Suppressor macrophage treated with lipopolysaccharide for 4 hours (primary cell): ENCODE data around the gene ATXN7L3B.
A peak's percentile ranks its signal among the peaks of the same experiment; 100 is the strongest.
"Not testable (repeated sequence)": the region's sequence is repeated elsewhere in the genome, so short reads cannot be mapped to it uniquely, and the experiment has no call there.

Source experiments
- DNase-seq: peaks from one replicate; pipeline ENCODE4 v3.0.0-alpha.2; 2020

Gene ATXN7L3B

DNA sequence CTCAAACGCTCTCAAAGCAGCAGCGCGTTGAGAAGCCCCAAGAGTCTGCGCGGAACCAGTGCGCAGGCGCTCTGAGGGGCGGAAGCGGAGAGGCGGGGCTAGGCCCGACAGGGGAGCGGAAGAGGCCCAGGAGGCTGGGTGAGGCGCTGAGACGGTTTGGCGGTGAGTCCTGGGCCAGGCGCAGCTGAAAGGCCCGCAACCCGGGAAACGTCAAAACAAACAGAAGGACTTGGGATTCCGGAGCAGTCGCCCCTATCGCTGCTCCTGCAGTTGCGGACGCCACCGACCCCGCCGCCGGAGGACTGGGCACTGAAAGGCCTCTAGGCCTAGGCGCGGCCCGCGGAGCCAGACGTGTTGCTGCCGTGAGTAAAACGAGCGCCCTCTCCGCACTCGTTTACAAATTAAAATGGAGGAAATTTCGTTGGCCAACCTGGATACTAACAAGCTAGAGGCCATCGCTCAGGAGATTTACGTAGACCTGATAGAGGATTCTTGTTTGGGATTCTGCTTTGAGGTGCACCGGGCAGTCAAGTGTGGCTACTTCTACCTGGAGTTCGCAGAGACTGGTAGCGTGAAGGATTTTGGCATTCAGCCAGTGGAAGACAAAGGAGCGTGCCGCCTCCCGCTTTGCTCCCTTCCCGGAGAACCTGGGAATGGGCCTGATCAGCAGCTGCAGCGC, at the start of gene ATXN7L3B:
Gene ATXN7L3B (plus strand): TSS at position 129 of the 679 bp plus-strand sequence. CDS start 278 bp downstream, at position 407.
- DNase-seq = peak; percentile 97

DNA sequence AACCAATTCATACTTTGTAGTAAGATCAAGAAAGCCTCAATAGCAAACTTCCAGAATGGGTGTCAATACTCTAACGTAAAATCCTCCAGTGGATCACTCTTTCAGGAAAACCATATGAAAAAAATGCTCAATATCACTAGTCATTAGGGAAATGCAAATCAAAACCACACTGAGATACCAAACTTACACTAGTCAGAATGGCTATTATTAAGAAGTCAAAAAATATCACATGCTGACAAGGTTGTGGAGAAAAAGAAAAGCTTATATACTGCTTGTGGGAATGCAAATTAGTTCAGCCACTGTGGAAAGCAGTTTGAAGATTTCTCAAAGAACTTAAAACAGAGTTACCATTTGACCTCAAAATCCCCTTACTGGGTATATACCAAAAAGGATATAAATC, 49.5 kb upstream of the ATXN7L3B start:
- DNase-seq = no peak

DNA sequence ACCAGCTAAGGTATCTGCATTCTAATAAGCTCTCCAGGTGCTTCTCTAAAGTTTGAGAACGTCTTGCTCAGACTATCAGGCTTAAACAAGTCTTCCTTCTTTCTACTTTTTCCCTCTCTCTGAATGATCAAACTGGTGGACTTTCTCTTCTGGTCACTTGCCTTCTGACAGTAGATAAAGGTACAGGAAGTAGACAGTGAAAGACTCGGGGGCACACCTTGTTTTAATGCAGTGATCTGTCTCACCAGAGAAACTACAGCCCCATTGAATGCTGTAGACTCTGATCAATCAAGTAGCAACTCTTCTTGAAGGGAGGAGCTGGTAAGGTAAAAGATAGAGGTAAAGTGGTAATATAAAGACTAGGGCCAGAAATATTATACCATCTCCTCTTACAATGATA, 48.1 kb upstream of the ATXN7L3B start:
- DNase-seq = no peak

GRCh38 chr12:74490390-74491064, 47.1 kb upstream of the ATXN7L3B start:
- DNase-seq = no peak

DNA sequence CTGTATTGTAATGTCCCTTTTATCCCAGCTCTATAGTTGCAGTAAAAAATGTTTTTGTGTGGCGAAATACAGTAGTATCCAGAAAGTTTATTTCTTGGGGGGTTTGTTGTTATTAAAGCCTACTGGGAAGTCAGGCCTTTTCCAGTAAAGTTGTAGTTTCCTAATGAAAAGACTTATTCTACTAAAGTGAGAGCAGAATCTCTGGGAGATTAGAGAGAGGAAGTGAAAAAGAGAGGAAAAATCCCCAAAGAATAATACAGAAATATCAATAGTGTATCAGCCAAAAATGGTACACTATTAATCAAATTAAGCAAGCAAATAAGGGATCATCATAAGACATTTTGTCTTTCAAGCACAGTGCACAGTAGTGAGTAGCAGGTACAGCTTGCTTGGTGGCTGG, 46.3 kb upstream of the ATXN7L3B start:
- DNase-seq = no peak

- DNase-seq = no peak
Measured at GRCh38 chr12:74499192-74499591, 38.4 kb upstream of the ATXN7L3B start.

- DNase-seq = not testable (repeated sequence)
Measured at GRCh38 chr12:74508873-74509657, 28.6 kb upstream of the ATXN7L3B start.

DNA sequence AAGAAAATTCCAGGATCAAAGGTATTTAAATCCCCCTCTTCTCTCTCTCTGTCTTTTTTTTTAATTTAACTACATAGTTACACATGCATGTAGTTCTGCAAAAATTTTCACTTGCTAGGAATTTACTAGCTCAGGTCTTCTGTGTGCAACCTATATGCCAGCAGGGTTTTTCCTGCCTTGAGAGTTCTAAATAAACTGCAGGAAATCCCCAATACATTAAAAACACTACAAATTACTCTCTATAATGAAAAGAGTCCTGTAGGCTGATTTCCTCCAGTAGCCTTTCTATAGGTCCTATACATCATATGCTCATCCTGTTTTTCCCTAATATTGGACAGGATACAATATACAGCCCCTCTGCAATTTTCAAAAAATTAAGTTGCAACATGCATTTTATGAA, 27.7 kb upstream of the ATXN7L3B start:
- DNase-seq = no peak

- DNase-seq = no peak
Measured at GRCh38 chr12:74514098-74514872, 23.4 kb upstream of the ATXN7L3B start.

- DNase-seq = no peak
Measured at GRCh38 chr12:74515849-74516248, 21.8 kb upstream of the ATXN7L3B start.

DNA sequence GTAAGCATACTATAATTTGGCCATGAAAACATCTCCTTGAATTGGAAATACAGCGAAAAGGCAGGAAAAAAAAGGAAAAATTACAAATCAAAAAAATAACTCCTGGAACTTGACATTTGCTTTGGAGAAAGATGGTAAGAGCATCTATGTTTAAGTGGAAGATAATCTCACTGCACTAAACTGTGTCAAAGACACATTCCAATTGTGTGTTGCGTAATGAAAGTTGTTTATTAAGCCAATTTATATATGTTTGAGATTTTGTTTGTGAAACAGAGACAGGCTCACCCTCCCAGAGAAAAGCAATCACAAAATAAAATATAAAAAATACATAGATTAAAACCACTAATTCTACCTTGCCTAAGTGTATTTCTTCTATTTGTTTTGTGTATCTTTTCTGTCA, 11.1 kb upstream of the ATXN7L3B start:
- DNase-seq = no peak

- DNase-seq = no peak
Measured at GRCh38 chr12:74527491-74527890, 10.1 kb upstream of the ATXN7L3B start.

DNA sequence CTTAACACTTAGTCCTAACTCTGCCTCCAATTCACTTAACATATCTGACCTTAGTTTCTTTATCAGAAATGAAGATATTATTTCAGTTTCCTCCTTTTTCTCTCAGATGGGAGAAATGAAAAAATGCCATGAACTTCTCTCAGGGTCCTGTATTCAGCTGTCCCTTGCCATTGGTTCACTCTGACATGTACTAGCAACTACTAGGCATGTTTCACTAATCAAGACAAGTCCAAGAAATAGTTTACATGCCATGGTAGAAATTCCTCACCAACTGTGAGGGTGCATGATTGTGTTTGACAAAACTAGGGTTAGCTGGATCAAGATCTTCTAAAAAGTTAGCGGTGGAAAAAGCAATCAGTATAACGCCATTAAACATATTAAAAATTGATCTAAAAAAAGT, 7.0 kb upstream of the ATXN7L3B start:
- DNase-seq = no peak

GRCh38 chr12:74535536-74535935, 2.1 kb upstream of the ATXN7L3B start:
- peak; percentile 43 for DNase-seq

GRCh38 chr12:74537126-74537706, 419 bp upstream of the ATXN7L3B start:
- DNase-seq = peak; percentile 56

DNA sequence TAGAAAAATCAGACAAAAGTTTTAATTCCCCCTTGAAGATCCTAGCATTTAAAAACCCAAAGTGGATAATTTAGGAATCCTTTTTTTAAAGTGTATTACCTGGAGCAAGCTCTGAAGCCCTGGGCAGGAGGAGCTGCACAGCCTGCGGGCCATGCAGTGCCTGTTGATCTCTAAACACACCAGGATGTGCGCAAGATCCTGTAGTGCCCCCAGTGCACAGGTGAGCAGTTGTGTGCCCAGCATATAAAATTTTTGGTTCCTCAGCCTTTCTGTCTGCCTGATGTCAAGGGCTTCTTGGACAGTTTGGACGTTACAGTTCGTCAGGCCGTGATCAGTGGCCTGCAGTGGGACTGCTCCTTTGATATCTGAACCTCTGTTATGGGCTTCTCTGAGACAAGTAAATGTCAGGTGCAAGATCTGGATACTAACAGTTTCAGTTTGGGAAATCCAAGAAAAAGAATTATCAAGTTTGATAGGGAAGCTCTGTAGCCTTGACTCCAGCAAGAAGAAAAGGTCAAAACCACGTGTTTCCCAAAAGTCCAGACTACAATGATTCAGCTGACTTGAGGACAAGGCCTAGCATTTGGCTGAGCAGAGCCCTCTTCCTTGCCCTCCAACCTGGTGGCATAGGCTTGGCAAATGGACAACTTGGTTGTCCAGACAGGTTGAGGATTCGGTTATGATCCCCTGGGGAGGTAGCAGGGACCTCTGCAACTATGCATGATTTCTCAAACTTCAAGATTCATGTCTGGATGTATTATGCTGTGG, 1.0 kb downstream of the ATXN7L3B start:
- DNase-seq = no peak

- DNase-seq = no peak
Measured at GRCh38 chr12:74539261-74539660, 1.6 kb downstream of the ATXN7L3B start.

- DNase-seq = no peak
Measured at GRCh38 chr12:74539765-74540526, 2.3 kb downstream of the ATXN7L3B start.

DNA sequence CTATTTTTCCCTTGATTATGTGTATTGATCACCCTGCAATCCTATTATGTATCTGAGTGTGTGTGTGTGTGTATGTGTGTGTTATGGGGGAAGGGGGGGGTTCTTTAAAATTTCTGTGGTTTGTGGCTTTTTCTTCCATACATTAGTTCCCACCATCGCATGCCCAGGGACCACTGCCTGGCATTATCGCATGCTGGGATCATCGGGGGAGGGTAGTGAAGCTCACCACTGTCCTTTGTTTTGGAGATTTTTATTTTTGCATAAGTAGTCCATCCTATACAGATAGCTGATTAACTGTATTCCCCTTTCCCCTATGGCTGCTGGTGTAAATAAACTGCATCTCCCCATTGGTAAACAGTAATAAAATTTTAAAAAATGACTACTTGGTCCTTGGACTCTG, 3.4 kb downstream of the ATXN7L3B start:
- no peak for DNase-seq

- DNase-seq = no peak
Measured at GRCh38 chr12:74547249-74547648, 9.6 kb downstream of the ATXN7L3B start.

DNA sequence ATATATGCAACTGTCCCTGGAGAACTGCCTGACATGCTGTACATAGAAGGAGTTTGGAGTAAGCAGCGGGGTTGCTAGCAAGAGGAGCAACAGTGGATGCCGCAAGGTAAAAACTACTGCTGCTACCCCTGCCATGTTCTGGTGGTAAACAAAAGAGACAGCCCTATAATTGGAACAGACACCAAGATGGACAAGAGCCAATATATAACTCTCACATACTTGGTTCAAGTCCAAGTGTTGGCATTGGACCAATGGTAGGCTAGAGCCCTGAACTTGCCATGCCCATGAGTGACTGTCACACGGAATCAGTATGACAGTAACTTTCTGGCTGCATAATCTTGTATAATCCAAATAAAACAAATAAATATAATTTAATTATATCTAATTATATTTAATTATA, 13.7 kb downstream of the ATXN7L3B start:
- no peak for DNase-seq
